Liver (tissue), 9 donors: ENCODE data around the gene MYO9A. TPM values are rescaled to one million over a fixed set of nuclear protein-coding genes. Genes with fewer than 3 reads are reported as not detected.

ENCODE experiments used
- DNase-seq: peaks from one replicate; pipeline ENCODE4 v3.0.0-alpha.2; 2017; ENCODE audit warnings: low spot score
- H3K27ac ChIP-seq, 2 donors: one replicate each; pipeline ENCODE4 v1.7.0; 2013; ENCODE audit warnings: inconsistent platforms in 2 of 2, low read length in 2 of 2, control low read depth in 1 of 2, low read depth in 1 of 2, mild to moderate bottlenecking in 1 of 2
- H3K27me3 ChIP-seq, 4 donors: one replicate each; pipeline versions ENCODE4 v1.6.1 to v1.7.0; 2013; ENCODE audit warnings: low read length in 3 of 4, inconsistent platforms in 1 of 4, mild to moderate bottlenecking in 1 of 4, moderate library complexity in 1 of 4; ENCODE audit not compliant: control insufficient read depth in 4 of 4, insufficient read depth in 4 of 4
- H3K36me3 ChIP-seq, 4 donors: one replicate each; pipeline versions ENCODE4 v1.6.1 to v1.7.0; 2013; ENCODE audit warnings: low read length in 3 of 4, mild to moderate bottlenecking in 3 of 4, low read depth in 1 of 4, moderate library complexity in 1 of 4; ENCODE audit not compliant: control insufficient read depth in 4 of 4, insufficient read depth in 3 of 4
- H3K4me1 ChIP-seq, 4 donors: one replicate each; pipeline versions ENCODE4 v1.6.1 to v1.7.0; 2013; ENCODE audit warnings: low read length in 3 of 4, mild to moderate bottlenecking in 3 of 4, moderate library complexity in 1 of 4; ENCODE audit not compliant: control insufficient read depth in 4 of 4, insufficient read depth in 4 of 4
- H3K4me3 ChIP-seq, 3 donors: one replicate each; pipeline versions ENCODE4 v1.6.1 to v1.7.0; 2013; ENCODE audit warnings: low read length in 3 of 3, control low read depth in 1 of 3, low read depth in 1 of 3, mild to moderate bottlenecking in 1 of 3
- H3K9ac ChIP-seq, 2 donors: one replicate each; pipeline ENCODE4 v1.7.0; 2013; ENCODE audit warnings: low read length in 2 of 2, mild to moderate bottlenecking in 2 of 2, moderate library complexity in 2 of 2, control low read depth in 1 of 2, low read depth in 1 of 2
- H3K9me3 ChIP-seq, 4 donors: one replicate each; pipeline versions ENCODE4 v1.6.1 to v1.7.0; 2013; ENCODE audit warnings: low read length in 3 of 4; ENCODE audit not compliant: control insufficient read depth in 4 of 4
- ATF3 ChIP-seq: IDR thresholded peaks from 2 replicates; pipeline ENCODE4 v1.6.1; 2016; ENCODE audit warnings: antibody characterized with exemption
- EGR1 ChIP-seq, 2 donors: IDR thresholded peaks; 2 replicates each; pipeline ENCODE4 v1.6.1; 2016 to 2018; ENCODE audit warnings: antibody characterized with exemption in 2 of 2, low read depth in 2 of 2
- FOXA1 ChIP-seq: IDR thresholded peaks from 2 replicates; pipeline ENCODE4 v1.6.1; 2016; ENCODE audit warnings: antibody characterized with exemption
- FOXA2 ChIP-seq: IDR thresholded peaks from 2 replicates; pipeline ENCODE4 v1.6.1; 2016; ENCODE audit warnings: antibody characterized with exemption
- GABPA ChIP-seq, 2 donors: IDR thresholded peaks in 1 of 2; conservative IDR thresholded peaks in 1 of 2; 2 replicates each; pipeline ENCODE4 v1.6.1; 2016; ENCODE audit warnings: antibody characterized with exemption in 2 of 2, mild to moderate bottlenecking in 1 of 2, moderate library complexity in 1 of 2
- JUND ChIP-seq, 2 donors: IDR thresholded peaks; 2 replicates each; pipeline ENCODE4 v1.6.1; 2016; ENCODE audit warnings: antibody characterized with exemption in 2 of 2
- NR2F2 ChIP-seq: IDR thresholded peaks from 2 replicates; pipeline ENCODE4 v1.6.1; 2016; ENCODE audit warnings: antibody characterized with exemption
- RAD21 ChIP-seq, 2 donors: IDR thresholded peaks; 2 replicates each; pipeline ENCODE4 v1.6.1; 2016; ENCODE audit warnings: antibody characterized with exemption in 2 of 2, mild to moderate bottlenecking in 2 of 2
- RXRA ChIP-seq, 2 donors: IDR thresholded peaks; 2 replicates each; pipeline ENCODE4 v1.6.1; 2017 to 2018; ENCODE audit warnings: antibody characterized with exemption in 2 of 2, mild to moderate bottlenecking in 1 of 2
- SP1 ChIP-seq: IDR thresholded peaks from 2 replicates; pipeline ENCODE4 v1.6.1; 2018; ENCODE audit warnings: antibody characterized with exemption, mild to moderate bottlenecking
- TAF1 ChIP-seq: conservative IDR thresholded peaks from 2 replicates; pipeline ENCODE4 v1.6.1; 2016; ENCODE audit warnings: antibody characterized with exemption, mild to moderate bottlenecking
- YY1 ChIP-seq: IDR thresholded peaks from 2 replicates; pipeline ENCODE4 v1.6.1; 2016; ENCODE audit warnings: antibody characterized with exemption, mild to moderate bottlenecking
- WGBS: extraction: QIAGEN DNeasy Blood & Tissue Kit; methylation state at CpG from one replicate; pipeline ENCODE4 v1.1.7; 2013; 5-methylcytosine and 5-hydroxymethylcytosine counted together
- polyA plus RNA-seq, 2 donors: library from polyadenylated mRNA; stranded (reverse) in 1 of 2; unstranded in 1 of 2; fragments of 200-250 nt in 1 of 2; fragments of >200 nt in 1 of 2; fragmentation: Nextera tagmentation in 1 of 2; extraction: Ambion mirVana in 1 of 2; gene quantifications; one replicate each; pipeline versions ENCODE4 v1.2.1 to v1.2.3, GENCODE V29; 2013 to 2015
- total RNA-seq, 2 donors: library from RNA; depleted of rRNA; stranded (reverse); fragments of >200 nt; gene quantifications; one replicate each; pipeline ENCODE4 v1.2.3, GENCODE V29; 2014
- TF ChIP-seq, protein P1 (sequence below): IDR thresholded peaks from 2 replicates; pipeline ENCODE4 v1.6.1; 2016; ENCODE audit warnings: antibody characterized with exemption
- TF ChIP-seq, protein P2 (sequence below): IDR thresholded peaks from 2 replicates; pipeline ENCODE4 v1.6.1; 2016; ENCODE audit warnings: antibody characterized with exemption, mild to moderate bottlenecking
- TF ChIP-seq, protein P3 (sequence below): IDR thresholded peaks from 2 replicates; pipeline ENCODE4 v1.6.1; 2016; ENCODE audit warnings: antibody characterized with exemption
- donor health status: healthy.
- donor health status: healthy.
- donor health status: healthy.
- donor health status: healthy.
- donor health status: healthy.

Gene MYO9A
- total and polyA plus RNA-seq, 4 donors: 1.4 to 14.9 (median 8.4) TPM

GRCh38 chr15:72068856-72069255 lies 49.1 kb downstream of the MYO9A start:
- no peak overlapping the region for H3K9ac ChIP-seq
- TF ChIP-seq TAF1 (no peak), RAD21 (IDR thresholded peaks at IDR 0.05) (no peak), SP1 (no peak), RXRA (IDR thresholded peaks at IDR 0.05) (no peak), GABPA (IDR thresholded peaks at IDR 0.05 in 1 of 2, conservative IDR thresholded peaks at IDR 0.05 in 1 of 2) (no peak)
- TF ChIP-seq, protein P1, sequence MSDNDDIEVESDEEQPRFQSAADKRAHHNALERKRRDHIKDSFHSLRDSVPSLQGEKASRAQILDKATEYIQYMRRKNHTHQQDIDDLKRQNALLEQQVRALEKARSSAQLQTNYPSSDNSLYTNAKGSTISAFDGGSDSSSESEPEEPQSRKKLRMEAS: no peak
- no peak overlapping the region for H3K4me3 ChIP-seq
- no peaks in the 10 kb centered on the region for H3K9me3 ChIP-seq
- no peak overlapping the region for H3K27ac ChIP-seq
- DNase-seq: no peak
- H3K27me3 ChIP-seq: no peaks in the 10 kb centered on the region
- peaks cover 0 to 1% (median 0%) of the 10 kb centered on the region in 4 donors for H3K4me1 ChIP-seq
- H3K36me3 ChIP-seq: no peaks in the 10 kb centered on the region

- Histone ChIP-seq H3K4me1 (peaks cover 0 to 1% (median 0%) of the 10 kb centered on the region in 4 donors), H3K27ac (no peak overlapping the region), H3K4me3 (no peak overlapping the region), H3K9me3 (no peaks in the 10 kb centered on the region), H3K27me3 (no peaks in the 10 kb centered on the region), H3K9ac (no peak overlapping the region), H3K36me3 (no peaks in the 10 kb centered on the region)
- TF ChIP-seq EGR1 (IDR thresholded peaks at IDR 0.05; ENCODE audit: low read depth in 2 of 2) (no peak), SP1 (no peak), NR2F2 (no peak), ATF3 (no peak), JUND (IDR thresholded peaks at IDR 0.05) (no peak), FOXA2 (no peak), YY1 (no peak), RXRA (IDR thresholded peaks at IDR 0.05) (no peak), RAD21 (IDR thresholded peaks at IDR 0.05) (no peak), FOXA1 (no peak), TAF1 (no peak), GABPA (IDR thresholded peaks at IDR 0.05 in 1 of 2, conservative IDR thresholded peaks at IDR 0.05 in 1 of 2) (no peak)
- TF ChIP-seq, protein P2, sequence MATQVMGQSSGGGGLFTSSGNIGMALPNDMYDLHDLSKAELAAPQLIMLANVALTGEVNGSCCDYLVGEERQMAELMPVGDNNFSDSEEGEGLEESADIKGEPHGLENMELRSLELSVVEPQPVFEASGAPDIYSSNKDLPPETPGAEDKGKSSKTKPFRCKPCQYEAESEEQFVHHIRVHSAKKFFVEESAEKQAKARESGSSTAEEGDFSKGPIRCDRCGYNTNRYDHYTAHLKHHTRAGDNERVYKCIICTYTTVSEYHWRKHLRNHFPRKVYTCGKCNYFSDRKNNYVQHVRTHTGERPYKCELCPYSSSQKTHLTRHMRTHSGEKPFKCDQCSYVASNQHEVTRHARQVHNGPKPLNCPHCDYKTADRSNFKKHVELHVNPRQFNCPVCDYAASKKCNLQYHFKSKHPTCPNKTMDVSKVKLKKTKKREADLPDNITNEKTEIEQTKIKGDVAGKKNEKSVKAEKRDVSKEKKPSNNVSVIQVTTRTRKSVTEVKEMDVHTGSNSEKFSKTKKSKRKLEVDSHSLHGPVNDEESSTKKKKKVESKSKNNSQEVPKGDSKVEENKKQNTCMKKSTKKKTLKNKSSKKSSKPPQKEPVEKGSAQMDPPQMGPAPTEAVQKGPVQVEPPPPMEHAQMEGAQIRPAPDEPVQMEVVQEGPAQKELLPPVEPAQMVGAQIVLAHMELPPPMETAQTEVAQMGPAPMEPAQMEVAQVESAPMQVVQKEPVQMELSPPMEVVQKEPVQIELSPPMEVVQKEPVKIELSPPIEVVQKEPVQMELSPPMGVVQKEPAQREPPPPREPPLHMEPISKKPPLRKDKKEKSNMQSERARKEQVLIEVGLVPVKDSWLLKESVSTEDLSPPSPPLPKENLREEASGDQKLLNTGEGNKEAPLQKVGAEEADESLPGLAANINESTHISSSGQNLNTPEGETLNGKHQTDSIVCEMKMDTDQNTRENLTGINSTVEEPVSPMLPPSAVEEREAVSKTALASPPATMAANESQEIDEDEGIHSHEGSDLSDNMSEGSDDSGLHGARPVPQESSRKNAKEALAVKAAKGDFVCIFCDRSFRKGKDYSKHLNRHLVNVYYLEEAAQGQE: no peak
- TF ChIP-seq, protein P3, sequence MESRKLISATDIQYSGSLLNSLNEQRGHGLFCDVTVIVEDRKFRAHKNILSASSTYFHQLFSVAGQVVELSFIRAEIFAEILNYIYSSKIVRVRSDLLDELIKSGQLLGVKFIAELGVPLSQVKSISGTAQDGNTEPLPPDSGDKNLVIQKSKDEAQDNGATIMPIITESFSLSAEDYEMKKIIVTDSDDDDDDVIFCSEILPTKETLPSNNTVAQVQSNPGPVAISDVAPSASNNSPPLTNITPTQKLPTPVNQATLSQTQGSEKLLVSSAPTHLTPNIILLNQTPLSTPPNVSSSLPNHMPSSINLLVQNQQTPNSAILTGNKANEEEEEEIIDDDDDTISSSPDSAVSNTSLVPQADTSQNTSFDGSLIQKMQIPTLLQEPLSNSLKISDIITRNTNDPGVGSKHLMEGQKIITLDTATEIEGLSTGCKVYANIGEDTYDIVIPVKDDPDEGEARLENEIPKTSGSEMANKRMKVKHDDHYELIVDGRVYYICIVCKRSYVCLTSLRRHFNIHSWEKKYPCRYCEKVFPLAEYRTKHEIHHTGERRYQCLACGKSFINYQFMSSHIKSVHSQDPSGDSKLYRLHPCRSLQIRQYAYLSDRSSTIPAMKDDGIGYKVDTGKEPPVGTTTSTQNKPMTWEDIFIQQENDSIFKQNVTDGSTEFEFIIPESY: no peak
- TF ChIP-seq, protein P1: no peak
- 97% methylated on average over 2 of the region's 2 CpGs for WGBS
- no peak for DNase-seq
These were observed 52.1 kb downstream of the MYO9A start for GRCh38 chr15:72065801-72066200.
